GM12875 (cell line): Measurements from ENCODE around the gene MED28.
A peak's percentile ranks its signal among the peaks of the same experiment; 100 is the strongest.

ENCODE experiments used
- H3K4me3 ChIP-seq: one replicate; pipeline ENCODE4 v1.5.1; 2011; ENCODE audit warnings: low read depth, low read length, control low read depth
- CTCF ChIP-seq: IDR thresholded peaks from 2 replicates; pipeline ENCODE4 v1.5.1; 2011; ENCODE audit warnings: low read depth, mild to moderate bottlenecking, control low read depth, inconsistent platforms, low read length, moderate library complexity, borderline replicate concordance; ENCODE audit not compliant: insufficient read depth

The MED28 gene

GRCh38 chr4:17595471-17596005 is 18.9 kb upstream of the MED28 start:
- TF ChIP-seq CTCF = no peak
- no peak overlapping the region for H3K4me3 ChIP-seq

- no peak overlapping the region for H3K4me3 ChIP-seq
- TF ChIP-seq CTCF = no peak
Observed at GRCh38 chr4:17597517-17597916, 16.9 kb upstream of the MED28 start.

GRCh38 chr4:17599826-17600225 is 14.6 kb upstream of the MED28 start:
- H3K4me3 ChIP-seq = no peak overlapping the region
- no peak for TF ChIP-seq CTCF

GRCh38 chr4:17605236-17605635 is 9.2 kb upstream of the MED28 start:
- TF ChIP-seq CTCF = no peak
- H3K4me3 ChIP-seq = no peak overlapping the region

GRCh38 chr4:17613761-17614415 is 553 bp upstream of the MED28 start:
- no peak for TF ChIP-seq CTCF
- peak overlapping the region; percentile 93 for H3K4me3 ChIP-seq

GRCh38 chr4:17616283-17616682 is 1.8 kb downstream of the MED28 start:
- H3K4me3 ChIP-seq = no peak overlapping the region
- no peak for TF ChIP-seq CTCF

GRCh38 chr4:17618926-17619325 is 4.5 kb downstream of the MED28 start:
- no peak overlapping the region for H3K4me3 ChIP-seq
- no peak for TF ChIP-seq CTCF
